ENCODE measurements around the gene TNS1. TPM values are rescaled to one million over a fixed set of nuclear protein-coding genes. Genes with fewer than 3 reads are reported as not detected.
"Not testable (repeated sequence)": the region's sequence is repeated elsewhere in the genome, so short reads cannot be mapped to it uniquely, and the experiment has no call there.

The TNS1 gene
- total RNA-seq, 1 donor from 2014 or later: 828 TPM

DNA sequence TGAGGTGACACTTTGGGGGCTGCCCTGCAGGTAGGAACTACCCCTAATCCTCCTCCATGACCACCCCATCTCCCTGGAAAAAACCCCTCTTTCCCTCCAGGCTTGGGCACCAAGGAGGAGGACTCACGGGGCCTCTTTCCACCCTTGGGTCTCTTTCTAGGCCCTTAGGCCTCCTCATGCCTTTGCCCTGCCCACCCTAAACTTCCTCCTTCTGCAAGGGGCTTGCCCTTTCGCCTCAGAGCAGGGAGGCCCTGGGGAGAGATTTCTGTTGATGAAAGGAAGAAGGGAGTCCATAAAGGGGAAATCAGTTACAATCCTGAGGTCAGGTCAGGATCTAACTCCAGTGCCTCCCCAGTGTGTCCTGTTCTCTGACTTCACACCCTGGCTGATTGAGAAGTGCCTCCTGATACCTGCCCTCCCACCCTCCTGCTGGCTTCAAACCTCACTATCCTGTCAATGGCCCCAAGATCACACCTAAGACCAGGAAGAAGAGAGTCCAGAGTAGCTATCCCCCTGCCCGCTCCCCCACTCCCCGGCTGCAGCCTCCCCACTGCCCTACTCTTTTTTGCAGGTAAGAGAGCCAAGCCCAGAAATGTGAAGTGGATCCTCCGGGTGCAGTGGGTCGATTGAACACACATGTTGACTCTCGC, 16.7 kb upstream of the TNS1 start:
- TF ChIP-seq, protein P1, sequence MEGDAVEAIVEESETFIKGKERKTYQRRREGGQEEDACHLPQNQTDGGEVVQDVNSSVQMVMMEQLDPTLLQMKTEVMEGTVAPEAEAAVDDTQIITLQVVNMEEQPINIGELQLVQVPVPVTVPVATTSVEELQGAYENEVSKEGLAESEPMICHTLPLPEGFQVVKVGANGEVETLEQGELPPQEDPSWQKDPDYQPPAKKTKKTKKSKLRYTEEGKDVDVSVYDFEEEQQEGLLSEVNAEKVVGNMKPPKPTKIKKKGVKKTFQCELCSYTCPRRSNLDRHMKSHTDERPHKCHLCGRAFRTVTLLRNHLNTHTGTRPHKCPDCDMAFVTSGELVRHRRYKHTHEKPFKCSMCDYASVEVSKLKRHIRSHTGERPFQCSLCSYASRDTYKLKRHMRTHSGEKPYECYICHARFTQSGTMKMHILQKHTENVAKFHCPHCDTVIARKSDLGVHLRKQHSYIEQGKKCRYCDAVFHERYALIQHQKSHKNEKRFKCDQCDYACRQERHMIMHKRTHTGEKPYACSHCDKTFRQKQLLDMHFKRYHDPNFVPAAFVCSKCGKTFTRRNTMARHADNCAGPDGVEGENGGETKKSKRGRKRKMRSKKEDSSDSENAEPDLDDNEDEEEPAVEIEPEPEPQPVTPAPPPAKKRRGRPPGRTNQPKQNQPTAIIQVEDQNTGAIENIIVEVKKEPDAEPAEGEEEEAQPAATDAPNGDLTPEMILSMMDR (IDR thresholded peaks at IDR 0.05; ENCODE audit: borderline replicate concordance): no peak
- H3K9me3 ChIP-seq (replicated peaks): no peaks in the 10 kb centered on the region
- H3K27ac ChIP-seq (replicated peaks): peak overlapping the region; percentile 89
- no peaks in the 10 kb centered on the region for H3K27me3 ChIP-seq (ENCODE audit: low read depth)
- H3K4me1 ChIP-seq: peaks cover 84% of the 10 kb centered on the region
- DNase-seq: peak; percentile 8
- no peak overlapping the region for H3K4me3 ChIP-seq
- no peaks in the 10 kb centered on the region for H3K36me3 ChIP-seq
- intact Hi-C loops (cut with micrococcal nuclease): no loop called here

DNA sequence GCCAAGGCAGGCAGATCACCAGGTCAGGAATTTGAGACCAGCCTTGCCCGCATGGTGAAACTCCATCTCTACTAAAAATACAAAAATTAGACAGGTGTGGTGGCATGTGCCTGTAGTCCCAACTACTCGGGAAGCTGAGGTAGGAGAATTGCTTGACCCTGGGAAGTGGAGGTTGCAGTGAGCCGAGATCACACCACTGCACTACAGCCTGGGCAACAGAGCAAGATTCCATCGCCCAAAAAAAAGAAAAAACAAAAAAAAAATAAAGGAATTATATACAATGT, 16.0 kb upstream of the TNS1 start:
- H3K36me3 ChIP-seq; H3K9me3 ChIP-seq (replicated peaks); intact Hi-C loops (cut with micrococcal nuclease); DNase-seq; H3K27me3 ChIP-seq (ENCODE audit: low read depth); H3K4me3 ChIP-seq: not testable (repeated sequence)
- Histone ChIP-seq H3K4me1 (peaks cover 76% of the 10 kb centered on the region), H3K27ac (replicated peaks) (peak overlapping the region; percentile 78)

DNA sequence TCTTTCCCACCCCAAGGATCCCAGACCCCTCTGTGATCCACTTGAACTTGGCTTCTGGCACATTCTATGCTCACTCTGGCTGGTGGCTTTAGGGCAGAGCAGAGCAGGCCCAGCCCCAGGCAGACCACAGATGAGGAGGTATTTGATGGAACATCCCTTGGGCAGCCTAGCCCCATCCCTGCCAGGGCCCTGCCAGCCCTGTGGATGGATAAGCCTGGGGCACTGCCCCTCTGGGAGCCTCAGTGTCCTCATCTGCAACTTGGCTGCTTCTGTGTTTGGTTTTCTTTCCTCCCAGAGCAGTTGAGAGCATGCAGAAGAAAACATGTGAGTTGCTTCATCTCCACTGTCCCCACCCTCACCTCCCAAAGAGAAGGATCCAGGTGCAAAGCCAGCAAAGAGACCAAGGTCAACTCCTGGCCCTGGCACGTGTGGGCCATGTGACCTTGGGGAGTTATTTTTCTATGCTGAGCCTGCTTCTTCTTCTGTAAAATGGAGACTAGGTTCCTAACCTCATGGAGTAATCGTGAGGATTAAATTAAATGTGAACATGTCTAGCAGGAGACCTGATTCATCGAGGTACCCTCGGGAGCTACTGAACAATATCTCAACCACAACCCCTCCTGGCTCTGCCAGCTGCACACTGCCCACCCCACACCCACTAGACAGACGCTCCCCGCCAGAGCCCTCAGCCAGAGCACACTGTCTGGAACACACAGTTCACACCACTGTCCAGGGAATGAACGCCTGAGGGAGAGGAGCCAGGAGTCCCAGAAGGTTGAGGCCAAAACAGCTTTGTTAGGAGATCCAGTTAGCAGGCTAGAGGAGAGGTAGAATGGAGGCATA, 14.6 kb upstream of the TNS1 start:
- peak overlapping the region; percentile 78 for H3K27ac ChIP-seq (replicated peaks)
- no peak overlapping the region for H3K4me3 ChIP-seq
- H3K9me3 ChIP-seq (replicated peaks): no peaks in the 10 kb centered on the region
- peaks cover 62% of the 10 kb centered on the region for H3K4me1 ChIP-seq
- peaks cover 1% of the 10 kb centered on the region for H3K27me3 ChIP-seq (ENCODE audit: low read depth)
- DNase-seq: peak; percentile 53
- no peaks in the 10 kb centered on the region for H3K36me3 ChIP-seq
- TF ChIP-seq, protein P1 (IDR thresholded peaks at IDR 0.05; ENCODE audit: borderline replicate concordance): no peak
- intact Hi-C loops (cut with micrococcal nuclease): no loop called here

DNA sequence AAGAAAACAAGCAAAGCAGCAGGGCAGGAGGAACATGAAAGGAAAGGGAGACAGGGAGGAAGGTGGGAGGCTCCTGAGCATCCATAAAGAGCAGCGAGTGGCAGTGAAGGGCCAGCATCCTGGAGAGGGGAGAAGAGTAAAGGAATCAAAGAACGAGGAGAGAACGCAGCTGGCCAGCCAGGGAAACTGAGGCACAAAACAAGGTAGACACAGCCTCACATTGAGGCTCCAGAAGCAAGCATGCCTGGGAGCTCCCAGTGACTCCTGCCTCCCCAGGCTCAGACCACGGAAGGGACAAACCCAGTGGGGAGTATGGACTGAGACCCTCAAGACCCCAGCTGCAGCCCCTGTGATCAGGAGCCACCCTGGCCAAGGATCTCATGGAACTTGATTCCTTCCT, 14.0 kb upstream of the TNS1 start:
- intact Hi-C loops (cut with micrococcal nuclease): no loop called here
- TF ChIP-seq, protein P1 (IDR thresholded peaks at IDR 0.05; ENCODE audit: borderline replicate concordance): no peak
- peak overlapping the region; percentile 78 for H3K27ac ChIP-seq (replicated peaks)
- peak; percentile 12 for DNase-seq
- H3K9me3 ChIP-seq (replicated peaks): no peaks in the 10 kb centered on the region
- H3K36me3 ChIP-seq: no peaks in the 10 kb centered on the region
- H3K4me3 ChIP-seq: no peak overlapping the region
- peaks cover 56% of the 10 kb centered on the region for H3K4me1 ChIP-seq
- H3K27me3 ChIP-seq (ENCODE audit: low read depth): peaks cover 3% of the 10 kb centered on the region

DNA sequence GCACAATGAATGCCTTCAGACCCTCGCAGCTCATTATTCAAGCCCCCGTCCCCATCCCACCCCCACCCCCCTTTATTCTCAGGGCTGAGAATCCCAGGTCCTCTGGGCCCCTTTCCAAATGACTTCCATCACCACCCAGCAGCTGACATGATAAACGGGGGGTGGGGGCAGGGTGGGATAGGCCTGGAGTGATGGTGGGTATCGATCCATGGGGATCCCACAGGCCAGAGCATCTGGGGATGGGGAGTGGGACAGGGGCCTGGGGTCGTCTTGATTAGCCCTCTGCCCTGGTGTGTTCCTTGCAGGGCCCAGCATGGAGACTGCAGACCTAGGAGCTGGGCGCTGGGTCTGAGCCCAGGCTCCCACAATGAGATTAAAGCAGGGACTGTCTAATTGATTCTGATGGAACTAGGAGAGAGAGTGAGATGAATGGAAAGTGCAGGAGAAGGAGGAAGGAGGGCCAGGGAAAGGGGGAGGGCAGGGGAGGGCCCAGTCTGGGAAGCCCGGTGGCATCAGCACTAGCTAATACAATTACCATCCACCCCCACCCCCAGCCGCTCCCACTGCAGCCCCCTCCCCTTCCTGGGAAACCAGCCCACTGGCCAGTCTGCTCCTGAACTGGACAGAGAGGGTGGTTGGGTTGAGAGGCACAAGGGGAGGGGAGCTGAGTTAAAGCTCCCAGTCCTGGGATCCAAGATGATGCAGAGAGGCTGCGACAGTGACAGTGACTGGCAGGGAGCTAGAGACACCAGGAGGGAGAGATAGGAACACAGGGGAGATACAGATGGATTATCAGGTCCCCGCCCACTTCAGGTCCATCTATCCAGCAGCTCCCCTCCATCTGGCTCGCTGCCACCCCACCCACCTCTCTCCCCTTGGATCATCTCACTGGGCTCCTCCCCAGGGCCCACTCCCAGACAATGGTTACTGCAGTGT, 13.1 kb upstream of the TNS1 start:
- Histone ChIP-seq H3K27ac (replicated peaks) (no peak overlapping the region), H3K4me1 (peaks cover 54% of the 10 kb centered on the region), H3K27me3 (ENCODE audit: low read depth) (peaks cover 12% of the 10 kb centered on the region), H3K36me3 (no peaks in the 10 kb centered on the region), H3K4me3 (no peak overlapping the region), H3K9me3 (replicated peaks) (no peaks in the 10 kb centered on the region)
- TF ChIP-seq, protein P1 (IDR thresholded peaks at IDR 0.05; ENCODE audit: borderline replicate concordance): no peak
- intact Hi-C loops (cut with micrococcal nuclease): no loop called here
- DNase-seq: peak; percentile 13
